ENCODE results near the gene ZNF138. TPM values are rescaled to one million over a fixed set of nuclear protein-coding genes. Genes with fewer than 3 reads are reported as not detected.
"Not testable (repeated sequence)": the region's sequence is repeated elsewhere in the genome, so short reads cannot be mapped to it uniquely, and the experiment has no call there.

Gene ZNF138
- total RNA-seq, 6 experiments from 2014 or later: 2.5 to 6.6 (median 2.7) TPM

- no peak overlapping the region for H3K27ac ChIP-seq
These were observed 38.4 kb upstream of the ZNF138 start for GRCh38 chr7:64755865-64756264.

DNA sequence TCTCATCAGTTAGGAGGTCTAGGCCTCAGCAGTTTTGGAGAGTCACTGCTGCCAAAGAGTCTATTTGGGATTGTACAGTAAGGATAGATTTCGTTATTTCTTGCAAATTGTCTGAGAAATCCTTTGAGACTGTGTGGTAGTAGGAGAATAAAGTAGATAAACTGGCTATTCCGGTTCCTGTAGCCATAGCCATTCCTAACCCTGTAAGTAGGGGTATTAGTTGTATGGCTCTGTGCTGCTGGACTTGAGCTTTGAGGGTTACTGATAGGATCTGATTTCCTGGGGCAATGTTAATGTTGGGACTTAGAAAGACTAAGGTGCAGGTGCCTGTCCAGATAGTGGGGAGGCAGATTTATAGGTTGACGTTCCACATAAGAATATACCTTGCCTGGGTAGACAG, 36.1 kb upstream of the ZNF138 start:
- Histone ChIP-seq H3K4me1 (no peaks in the 10 kb centered on the region), H3K36me3 (no peaks in the 10 kb centered on the region), H3K9me3 (no peaks in the 10 kb centered on the region), H3K27me3 (no peaks in the 10 kb centered on the region), H3K27ac (no peak overlapping the region), H3K4me3 (no peak overlapping the region)
- DNase-seq (no peak), ATAC-seq (no peak)
- TF ChIP-seq CTCF (IDR thresholded peaks at IDR 0.05): no peak
- TF ChIP-seq POLR2A (IDR thresholded peaks at IDR 0.05): no peak
- intact Hi-C loops (cut with DNase I): no loop called here
- WGBS (ENCODE audit: insufficient coverage, low coverage, low lambda C conversion rate, missing lambda C conversion rate): 50% methylated on average over 3 of the region's 3 CpGs

More at GRCh38 chr7:64755865-64756264, 38.4 kb upstream of the ZNF138 start:
- Histone ChIP-seq H3K36me3 (no peaks in the 10 kb centered on the region), H3K27me3 (no peaks in the 10 kb centered on the region), H3K4me3 (no peak overlapping the region), H3K9me3 (no peaks in the 10 kb centered on the region), H3K4me1 (no peaks in the 10 kb centered on the region)
- 75% methylated on average over 2 of the region's 3 CpGs for whole genome bisulfite sequencing (ENCODE audit: insufficient coverage, low coverage, low lambda C conversion rate, missing lambda C conversion rate)
- TF ChIP-seq CTCF (IDR thresholded peaks at IDR 0.05): no peak
- TF ChIP-seq POLR2A (IDR thresholded peaks at IDR 0.05): no peak
- no peak for DNase-seq
- intact Hi-C loops (cut with DNase I): no loop called here
- no peak for ATAC-seq

DNA sequence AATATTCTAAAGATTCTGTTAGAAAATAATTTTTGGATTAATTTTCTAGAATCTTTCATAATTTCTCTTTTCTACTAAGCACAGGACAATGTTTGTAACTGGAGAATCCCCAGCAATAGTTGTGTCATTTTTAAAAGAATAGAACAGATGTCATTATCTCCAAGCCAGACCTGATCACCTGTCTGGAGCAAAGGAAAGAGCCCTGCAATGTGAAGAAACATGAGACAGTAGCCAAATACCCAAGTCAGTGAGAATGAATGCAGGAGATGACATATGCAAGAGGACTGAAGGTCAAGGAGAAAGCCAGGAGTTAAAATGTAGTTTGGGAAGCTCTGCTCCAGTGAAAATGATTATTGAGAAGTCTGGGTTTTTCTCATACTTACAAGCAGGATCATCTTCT, 25.4 kb upstream of the ZNF138 start:
- H3K4me3 ChIP-seq: no peak overlapping the region
- H3K4me1 ChIP-seq: no peaks in the 10 kb centered on the region
- intact Hi-C loops (cut with DNase I): no loop called here
- H3K27ac ChIP-seq: no peak overlapping the region
- no peaks in the 10 kb centered on the region for H3K36me3 ChIP-seq
- DNase-seq: no peak
- no peak for TF ChIP-seq CTCF (IDR thresholded peaks at IDR 0.05)
- TF ChIP-seq POLR2A (IDR thresholded peaks at IDR 0.05): no peak
- no peaks in the 10 kb centered on the region for H3K27me3 ChIP-seq
- no peak for ATAC-seq
- H3K9me3 ChIP-seq: no peaks in the 10 kb centered on the region

DNA sequence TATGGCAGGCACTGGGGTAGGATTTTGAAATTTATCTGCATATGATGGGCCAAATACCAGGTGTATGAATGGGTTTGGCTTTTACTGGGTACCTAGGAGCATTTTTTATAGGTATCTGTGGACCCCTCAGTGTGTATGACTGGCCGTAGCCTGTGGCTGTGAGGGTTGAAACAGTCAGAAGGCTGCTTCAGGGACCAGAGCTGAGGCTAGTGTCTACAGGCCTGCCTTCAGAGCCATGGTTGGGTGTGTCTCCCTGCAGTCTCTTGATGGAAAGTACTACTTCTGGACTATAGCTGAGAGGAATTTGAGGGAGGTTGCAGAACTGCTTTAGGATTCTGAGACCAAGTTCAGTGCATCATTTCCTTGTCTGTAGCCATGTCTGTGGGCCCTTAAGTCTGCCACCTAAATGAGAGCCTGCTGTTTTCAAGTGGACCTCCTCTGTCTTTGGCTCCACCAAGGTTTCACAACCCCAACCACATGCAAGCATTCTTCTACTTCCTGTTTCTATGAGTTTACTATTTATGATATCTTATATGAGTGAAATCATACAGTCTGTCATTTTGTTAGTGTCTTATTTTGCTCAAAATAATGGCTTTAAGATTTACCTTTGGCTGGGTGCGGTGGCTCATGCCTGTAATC, 19.9 kb upstream of the ZNF138 start:
- no peaks in the 10 kb centered on the region for H3K4me1 ChIP-seq
- no peaks in the 10 kb centered on the region for H3K27me3 ChIP-seq
- H3K4me3 ChIP-seq: no peak overlapping the region
- TF ChIP-seq POLR2A (IDR thresholded peaks at IDR 0.05) (no peak), CTCF (IDR thresholded peaks at IDR 0.05) (no peak)
- no peaks in the 10 kb centered on the region for H3K36me3 ChIP-seq
- no peak overlapping the region for H3K27ac ChIP-seq
- H3K9me3 ChIP-seq: no peaks in the 10 kb centered on the region
- no peak for ATAC-seq
- 56% methylated on average over 1 of the region's 2 CpGs for WGBS (ENCODE audit: insufficient coverage, low coverage, low lambda C conversion rate, missing lambda C conversion rate)
- no peak for DNase-seq
- intact Hi-C loops (cut with DNase I): no loop called here

GRCh38 chr7:64775289-64775688, 18.9 kb upstream of the ZNF138 start:
- TF ChIP-seq CTCF (IDR thresholded peaks at IDR 0.05) (no peak), POLR2A (IDR thresholded peaks at IDR 0.05) (no peak)
- intact Hi-C loops (cut with DNase I): no loop called here
- H3K27me3 ChIP-seq: no peaks in the 10 kb centered on the region
- no peak overlapping the region for H3K27ac ChIP-seq
- no peaks in the 10 kb centered on the region for H3K36me3 ChIP-seq
- WGBS (ENCODE audit: insufficient coverage, low coverage, low lambda C conversion rate, missing lambda C conversion rate): 64% methylated on average over 2 of the region's 3 CpGs
- ATAC-seq (no peak), DNase-seq (no peak)
- no peak overlapping the region for H3K4me3 ChIP-seq
- no peaks in the 10 kb centered on the region for H3K9me3 ChIP-seq
- no peaks in the 10 kb centered on the region for H3K4me1 ChIP-seq

- H3K4me1 ChIP-seq; DNase-seq; H3K27ac ChIP-seq; H3K36me3 ChIP-seq; ATAC-seq; intact Hi-C loops (cut with DNase I); H3K9me3 ChIP-seq; H3K4me3 ChIP-seq; H3K27me3 ChIP-seq: not testable (repeated sequence)
- 63% methylated on average over 3 of the region's 23 CpGs for WGBS (ENCODE audit: insufficient coverage, low coverage, low lambda C conversion rate, missing lambda C conversion rate)
These were observed 9.4 kb upstream of the ZNF138 start for GRCh38 chr7:64784842-64785241.

Data from right lobe of liver (tissue), 6 donors.